K562 (cell line): ENCODE measurements around the gene ABHD8. TPM values are rescaled to one million over a fixed set of nuclear protein-coding genes. Genes with fewer than 3 reads are reported as not detected.

Source experiments
- ATF1 ChIP-seq, 2 experiments: fragments of 450-650 bp in 1 of 2; IDR thresholded peaks; 2 replicates each; pipeline ENCODE4 v1.6.1; 2016; ENCODE audit warnings: missing compliant biosample characterization in 1 of 2, missing genetic modification characterization in 1 of 2
- CUX1 ChIP-seq: fragments of 200-800 bp; sonication (Bioruptor generic); IDR thresholded peaks from 2 replicates; pipeline ENCODE4 v1.6.1; 2016; ENCODE audit warnings: missing genetic modification characterization, missing compliant biosample characterization
- ELF2 ChIP-seq: fragments of 250-450 bp; sonication (Bioruptor Pico); IDR thresholded peaks from 2 replicates; pipeline ENCODE4 v1.5.0; 2021; ENCODE audit warnings: mild to moderate bottlenecking
- ELK3 ChIP-seq: fragments of 450-650 bp; formaldehyde crosslinking; IDR thresholded peaks from 2 replicates; pipeline ENCODE4 v1.4.0; 2020; ENCODE audit warnings: mild to moderate bottlenecking
- ETS1 ChIP-seq: conservative IDR thresholded peaks from 2 replicates; pipeline ENCODE4 v1.6.1; 2011; ENCODE audit warnings: low read depth, mild to moderate bottlenecking, low read length; ENCODE audit not compliant: control insufficient read depth
- MED1 ChIP-seq: sonication (generic); formaldehyde crosslinking; IDR thresholded peaks from 2 replicates; pipeline ENCODE4 v1.8.1; 2023; ENCODE audit warnings: missing genetic modification reagents, borderline replicate concordance
- MNT ChIP-seq, 2 experiments: fragments of 450-650 bp; conservative IDR thresholded peaks; 2 replicates each; pipeline ENCODE4 v1.6.1; 2017; ENCODE audit warnings: mild to moderate bottlenecking in 2 of 2, moderate library complexity in 2 of 2
- MYC ChIP-seq, 2 experiments: fragments of 250-450 bp in 1 of 2; sonication (Bioruptor Pico) in 1 of 2; IDR thresholded peaks; 2 replicates each; pipeline versions ENCODE4 v1.5.1 to v1.6.1; 2012 to 2021; ENCODE audit warnings: low read depth in 2 of 2, borderline replicate concordance in 1 of 2, improper control_type of control experiment in 1 of 2, low read length in 1 of 2, mild to moderate bottlenecking in 1 of 2, moderate library complexity in 1 of 2
- SAFB2 ChIP-seq: fragments of 200-400 bp; formaldehyde crosslinking; IDR thresholded peaks from 2 replicates; pipeline ENCODE4 v1.6.1; 2018; ENCODE audit warnings: borderline replicate concordance, low read length, low read depth, moderate library complexity; ENCODE audit not compliant: severe bottlenecking
- THRAP3 ChIP-seq: fragments of 450-650 bp; IDR thresholded peaks from 2 replicates; pipeline ENCODE4 v1.6.1; 2016; ENCODE audit warnings: mild to moderate bottlenecking, inconsistent platforms, borderline replicate concordance
- TRIM25 ChIP-seq: fragments of 450-650 bp; IDR thresholded peaks from 2 replicates; pipeline ENCODE4 v1.7.0; 2016; ENCODE audit warnings: borderline replicate concordance
- ZKSCAN3 ChIP-seq: fragments of 250-450 bp; sonication (Bioruptor Pico); IDR thresholded peaks from 2 replicates; pipeline ENCODE4 v1.4.0; 2020
- ZKSCAN8 ChIP-seq: fragments of 200-800 bp; sonication (Bioruptor generic); IDR thresholded peaks from 2 replicates; pipeline ENCODE4 v1.6.1; 2016; ENCODE audit warnings: missing genetic modification characterization, missing compliant biosample characterization
- ZNF75A ChIP-seq: fragments of 450-650 bp; formaldehyde crosslinking; IDR thresholded peaks from 2 replicates; pipeline ENCODE4 v1.4.0; 2020; ENCODE audit warnings: mild to moderate bottlenecking
- polyA plus RNA-seq, 8 experiments: library from polyadenylated mRNA; depleted of rRNA in 4 of 8; stranded (reverse) in 5 of 8; unstranded in 3 of 8; fragments of >200 nt; fragmentation: Nextera tagmentation in 2 of 8; fragmentation: Illumina TruSeq in 1 of 8; extraction: Ambion mirVana in 2 of 8; extraction: Trizol in 1 of 8; gene quantifications; 2 replicates each; pipeline versions ENCODE4 v1.2.1 to v1.2.3, GENCODE V29; 2011 to 2014; ENCODE audit warnings: inconsistent platforms in 1 of 8, missing spikeins in 1 of 8
- total RNA-seq, 7 experiments: library from RNA; depleted of rRNA in 6 of 7; stranded (reverse); fragments of >200 nt in 6 of 7; fragmentation: Illumina TruSeq in 2 of 7; extraction: Trizol in 2 of 7; gene quantifications; 2 replicates each; pipeline versions ENCODE4 v1.2.1 to v1.2.3, GENCODE V29; 2011 to 2021; ENCODE audit warnings: low replicate concordance in 1 of 7

The ABHD8 gene
- total and polyA plus RNA-seq, 9 of the 15 experiments (the other 6 are each of a cell fraction or from before 2014, with no cell fraction given) = 0.04 to 6.6 (median 2.0) TPM; not detected in 1

GRCh38 chr19:17333611-17334413 is 30.6 kb upstream of the ABHD8 start (continued):
- no peak; the same call in 1 of the 2 replicates for TF ChIP-seq ETS1
- TF ChIP-seq ZNF75A = no peak
- TF ChIP-seq CUX1 (CRISPR knock-in tag) = no peak
- peak; percentile 42; the same call in 1 of the 2 replicates for TF ChIP-seq MYC (IDR thresholded peaks at IDR 0.05; ENCODE audit: low read depth, low read length)
- no peak for TF ChIP-seq MYC (CRISPR knock-in tag; IDR thresholded peaks at IDR 0.05; ENCODE audit: borderline replicate concordance, low read depth)
- no peak for TF ChIP-seq SAFB2
- no peak; a peak in 1 of 4 replicates for TF ChIP-seq MNT (conservative IDR thresholded peaks at IDR 0.05)
- TF ChIP-seq ELF2 = 0 out of 2 replicates have a peak, but pooled peaks have one; percentile 14
- no peak for TF ChIP-seq TRIM25
- no peak for TF ChIP-seq ZKSCAN3 (CRISPR knock-in tag)
- no peak; the same call in 1 of the 2 replicates for TF ChIP-seq MED1 (CRISPR knock-in tag)
- no peak for TF ChIP-seq ELK3 (CRISPR knock-in tag)
- TF ChIP-seq THRAP3 = no peak
- no peak for TF ChIP-seq ATF1 (CRISPR knock-in tag; IDR thresholded peaks at IDR 0.05)
- TF ChIP-seq ATF1 (tag; IDR thresholded peaks at IDR 0.05) = no peak
- 0 out of 2 replicates have a peak, but pooled peaks have one; percentile 57 for TF ChIP-seq ZKSCAN8
